NCI-H524 treated with DMSO at 0.1 percent for 48 hours (cell line): ENCODE measurements around the gene MCM10.
"Not testable (repeated sequence)": the region's sequence is repeated elsewhere in the genome, so short reads cannot be mapped to it uniquely, and the experiment has no call there.

Experiments used
- DNase-seq: peaks from one replicate; lab custom pipeline; 2025; lab: John Stamatoyannopoulos, UW

The MCM10 gene

DNA sequence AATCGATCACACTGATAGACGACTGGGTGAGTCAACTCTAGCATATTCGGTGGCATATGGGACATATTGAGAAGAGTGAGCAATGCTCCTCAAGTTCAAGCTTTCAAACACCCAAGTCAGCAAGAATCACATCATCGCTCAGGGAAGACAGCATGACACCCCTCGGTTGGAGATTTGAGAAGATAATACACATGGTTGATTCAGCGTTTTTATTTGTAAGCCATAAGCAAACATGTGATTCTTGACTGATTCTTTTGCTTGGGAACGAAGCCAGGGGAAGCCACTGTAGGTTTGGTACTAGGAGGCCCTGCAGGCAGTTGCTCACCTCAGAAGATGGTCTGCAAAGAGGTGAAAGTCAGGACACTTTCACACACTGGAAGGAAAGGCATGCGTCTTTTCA lies 60.2 kb downstream of the MCM10 start:
- no peak for DNase-seq

GRCh38 chr10:13222151-13222550 lies 60.8 kb downstream of the MCM10 start:
- no peak for DNase-seq

GRCh38 chr10:13222566-13222965 lies 61.2 kb downstream of the MCM10 start:
- DNase-seq: no peak

GRCh38 chr10:13223241-13223640 lies 61.9 kb downstream of the MCM10 start:
- DNase-seq: no peak

- no peak for DNase-seq
These were observed 63.0 kb downstream of the MCM10 start for GRCh38 chr10:13224210-13224995.

- no peak for DNase-seq
These were observed 64.2 kb downstream of the MCM10 start for GRCh38 chr10:13225601-13226000.

GRCh38 chr10:13227031-13227430 lies 65.7 kb downstream of the MCM10 start:
- no peak for DNase-seq

DNA sequence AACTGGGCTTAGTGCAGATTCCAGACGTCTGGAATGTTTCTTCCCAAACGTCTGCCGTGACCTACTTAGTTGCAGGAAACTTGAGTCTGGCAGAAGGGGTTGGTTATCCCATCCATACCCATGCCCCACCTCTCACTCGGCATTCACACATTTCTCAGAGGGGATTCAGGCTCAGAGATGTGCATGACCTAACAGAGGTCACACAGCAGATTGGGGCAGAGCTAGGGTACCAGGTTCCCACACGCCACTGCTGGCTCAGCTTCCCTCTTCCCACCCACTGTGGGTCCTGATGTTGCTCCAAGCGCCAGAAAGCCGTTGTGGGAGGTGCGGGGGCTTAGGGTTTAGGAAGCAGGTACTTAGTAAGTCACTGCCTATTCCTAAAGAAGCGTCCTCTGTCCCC lies 69.8 kb downstream of the MCM10 start:
- no peak for DNase-seq

DNA sequence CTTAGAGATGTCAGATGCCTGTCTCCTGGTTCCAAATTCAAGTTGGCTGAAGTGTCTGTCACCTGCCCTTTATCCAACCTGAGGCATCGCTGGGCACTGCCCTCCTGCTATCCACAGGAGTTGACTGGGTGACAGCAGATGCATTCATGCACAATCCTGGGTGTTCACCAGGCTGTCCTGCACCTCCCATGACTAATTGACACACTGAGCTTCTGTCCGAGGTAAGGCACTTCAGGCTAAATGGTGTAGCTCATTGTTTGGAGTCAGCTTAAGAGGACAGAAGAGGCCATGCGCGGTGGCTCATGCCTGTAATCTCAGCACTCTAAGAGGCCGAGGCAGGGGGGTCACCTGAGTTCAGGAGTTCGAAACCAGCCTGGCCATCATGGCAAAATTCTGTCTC lies 70.5 kb downstream of the MCM10 start:
- no peak for DNase-seq

GRCh38 chr10:13233358-13233757 lies 72.0 kb downstream of the MCM10 start:
- no peak for DNase-seq

GRCh38 chr10:13234172-13234571 lies 72.8 kb downstream of the MCM10 start, which contains the start of gene UCMA:
Gene UCMA (minus strand): TSS chr10:13234374. CDS start chr10:13234258, 116 bp downstream.
- DNase-seq: no peak

DNA sequence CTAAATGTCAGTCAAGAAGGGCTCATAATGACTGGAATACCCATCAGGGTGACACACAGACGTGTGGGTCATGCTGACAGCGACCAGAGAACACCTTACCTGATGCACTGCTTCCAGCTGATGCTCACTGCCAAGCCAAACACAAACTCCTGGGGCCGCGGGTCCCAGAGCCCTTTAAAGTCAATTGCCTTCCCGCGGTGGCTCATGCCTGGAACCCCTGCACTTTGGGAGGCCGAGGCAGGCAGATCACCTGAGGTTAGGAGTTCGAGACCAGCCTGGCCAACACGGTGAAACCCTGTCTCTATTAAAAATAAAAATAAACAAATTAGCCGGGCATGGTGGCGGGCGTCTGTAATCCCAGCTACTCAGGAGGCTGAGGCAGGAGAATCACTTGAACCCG lies 73.4 kb downstream of the MCM10 start:
- not testable (repeated sequence) for DNase-seq

DNA sequence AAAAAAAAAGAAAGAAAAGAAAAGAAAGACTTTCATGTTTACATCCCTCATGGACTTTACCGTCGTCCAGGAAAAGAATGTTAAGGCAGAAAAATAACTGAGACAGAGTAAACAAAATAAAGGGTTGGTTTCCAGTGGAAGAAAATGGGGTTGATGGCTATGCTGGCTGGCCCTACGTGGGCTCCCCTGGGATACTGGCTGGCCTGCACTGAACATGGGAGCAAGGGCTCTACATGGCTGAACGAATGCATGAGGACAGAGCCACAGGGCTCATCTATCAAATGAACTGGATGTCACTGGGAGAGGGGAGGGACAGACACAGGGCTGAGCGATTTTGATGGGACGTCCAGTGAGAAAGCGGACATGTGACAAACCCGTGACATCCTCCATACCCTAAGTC lies 75.3 kb downstream of the MCM10 start:
- DNase-seq: no peak

DNA sequence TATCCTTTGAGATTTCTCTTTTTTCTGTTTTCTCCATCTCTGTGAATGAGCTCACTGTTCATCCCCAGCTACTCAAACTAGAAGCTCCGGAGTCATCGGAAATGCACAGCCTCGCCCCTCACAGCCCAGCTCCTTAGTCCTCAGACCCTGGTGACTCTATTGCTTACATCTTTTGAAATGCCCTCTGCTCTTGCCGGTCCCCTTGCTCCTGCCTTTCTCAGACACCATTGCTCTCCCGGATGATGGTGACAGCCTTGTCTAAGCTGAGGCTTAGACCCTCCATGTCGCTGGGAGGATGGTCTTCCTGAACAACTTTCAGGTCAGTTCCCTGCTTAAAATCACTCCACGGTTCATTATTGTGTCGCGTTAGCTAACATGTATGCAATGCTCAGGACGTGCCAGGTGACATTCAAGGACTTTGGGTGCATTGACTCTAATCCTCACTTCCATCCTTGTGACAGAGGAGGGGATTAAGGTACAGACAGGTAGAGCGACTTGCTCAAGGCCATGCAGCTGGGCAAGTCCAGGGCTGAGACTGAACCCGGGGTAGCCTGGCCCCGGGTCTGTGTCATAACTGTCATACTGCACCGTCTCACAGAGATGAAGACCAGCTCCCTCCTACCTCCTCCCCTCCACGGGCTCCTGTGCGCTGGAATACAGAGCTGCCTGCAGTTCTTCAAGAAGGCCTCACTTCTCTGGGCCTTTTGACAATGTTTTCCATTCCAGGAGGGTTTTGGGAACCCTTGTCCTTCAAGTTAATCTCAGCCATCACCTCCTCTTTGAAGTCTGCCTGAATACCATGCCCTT lies 77.1 kb downstream of the MCM10 start:
- no peak for DNase-seq

DNA sequence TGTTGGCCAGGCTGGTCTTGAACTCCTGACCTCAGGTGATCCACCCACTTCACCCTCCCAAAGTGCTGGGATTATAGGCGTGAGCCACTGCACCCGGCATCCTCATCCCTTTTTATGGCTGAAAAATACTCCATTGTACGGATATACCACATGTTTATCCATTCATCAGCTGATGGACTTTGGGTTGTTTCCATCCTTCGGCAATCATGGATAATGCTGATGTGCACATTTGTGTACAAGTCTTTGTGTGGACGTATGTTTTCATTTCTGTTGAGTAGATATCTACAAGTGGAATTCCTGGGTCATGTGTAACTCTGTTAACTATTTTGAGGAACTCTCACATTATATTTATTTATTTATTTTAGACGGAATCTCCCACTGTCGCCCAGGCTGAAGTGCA lies 78.6 kb downstream of the MCM10 start:
- DNase-seq: no peak

- DNase-seq: no peak
These were observed 80.3 kb downstream of the MCM10 start for GRCh38 chr10:13241613-13242012.

- DNase-seq: not testable (repeated sequence)
These were observed 80.9 kb downstream of the MCM10 start for GRCh38 chr10:13242260-13242659.

DNA sequence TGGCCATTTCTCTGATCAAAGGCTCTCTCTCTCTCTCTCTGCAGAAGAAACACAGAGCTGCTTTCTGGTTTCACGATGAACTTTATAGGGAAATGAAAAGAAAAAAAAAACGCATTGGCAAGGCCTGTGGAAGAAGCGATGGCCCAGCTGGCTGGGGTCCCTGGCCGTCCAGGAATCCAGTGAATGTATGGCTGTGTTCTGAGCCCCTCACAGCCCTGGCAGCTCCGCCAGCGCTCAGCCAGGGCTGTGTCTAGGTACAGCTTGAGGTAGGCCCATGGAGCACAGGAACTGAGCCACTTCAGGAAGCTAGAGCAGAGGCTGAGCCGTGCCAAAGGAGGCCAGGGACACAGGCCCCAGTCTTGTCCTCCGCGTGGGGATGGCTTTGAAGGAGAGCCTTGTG lies 85.9 kb downstream of the MCM10 start:
- DNase-seq: no peak

- DNase-seq: no peak
These were observed 86.4 kb downstream of the MCM10 start for GRCh38 chr10:13247784-13248183.

- DNase-seq: no peak
These were observed 92.4 kb downstream of the MCM10 start for GRCh38 chr10:13253726-13254125.

GRCh38 chr10:13256627-13257026 lies 95.3 kb downstream of the MCM10 start:
- DNase-seq: no peak

DNA sequence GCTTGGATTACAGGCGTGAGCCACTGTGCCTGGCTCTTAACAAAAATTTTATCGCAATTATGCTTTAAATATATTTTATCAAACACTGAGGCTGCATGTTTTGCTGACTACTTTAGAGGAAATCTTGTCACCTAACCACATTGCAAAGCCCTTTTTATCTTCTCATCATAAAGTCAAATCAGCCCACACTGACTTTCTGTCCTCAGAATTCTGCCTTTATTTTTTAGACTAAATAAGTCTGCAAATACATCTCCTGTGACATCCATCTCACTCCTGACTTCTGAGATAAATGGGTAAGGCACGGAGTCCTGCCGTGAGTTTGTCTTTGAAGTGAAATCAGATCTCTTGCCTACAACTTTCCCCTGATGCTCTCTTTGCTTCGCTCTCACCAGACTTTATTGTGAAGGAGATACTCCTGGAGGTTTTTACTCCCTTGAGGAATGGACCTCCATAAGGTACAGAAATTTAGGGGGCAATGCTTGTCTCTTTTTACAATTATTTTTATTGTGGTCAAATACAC lies 96.3 kb downstream of the MCM10 start:
- DNase-seq: no peak
